Type B pancreatic cell (in vitro differentiated cells): ENCODE measurements around the gene MMP26. TPM values are rescaled to one million over a fixed set of nuclear protein-coding genes. Genes with fewer than 3 reads are reported as not detected.

ENCODE experiments used
- DNase-seq: peaks from one replicate; pipeline ENCODE4 v3.0.0; 2021; ENCODE audit warnings: mixed read lengths; ENCODE audit not compliant: unreplicated experiment; ENCODE audit errors: extremely low spot score
- H3K27ac Mint-ChIP-seq: 2 replicates; pipeline ENCODE4 v1.8.0; 2021; ENCODE audit warnings: mild to moderate bottlenecking, mixed read lengths
- H3K27me3 Mint-ChIP-seq: 2 replicates; pipeline ENCODE4 v1.8.0; 2021; ENCODE audit warnings: mixed read lengths
- H3K36me3 Mint-ChIP-seq: 2 replicates; pipeline ENCODE4 v1.8.0; 2021; ENCODE audit warnings: mixed read lengths
- H3K4me1 Mint-ChIP-seq: one replicate; pipeline ENCODE4 v1.8.0; 2021; ENCODE audit warnings: mixed read lengths; ENCODE audit not compliant: unreplicated experiment
- H3K4me3 Mint-ChIP-seq: 2 replicates; pipeline ENCODE4 v1.8.0; 2021; ENCODE audit warnings: mild to moderate bottlenecking, mixed read lengths
- H3K9me3 Mint-ChIP-seq: 2 replicates; pipeline ENCODE4 v1.8.0; 2021; ENCODE audit warnings: mixed read lengths
- CTCF ChIP-seq: fragments of 200-600 bp; sonication (generic); conservative IDR thresholded peaks from 2 replicates; pipeline ENCODE4 v1.5.0; 2021; ENCODE audit warnings: antibody characterized with exemption, mild to moderate bottlenecking
- total RNA-seq: library from RNA; stranded (reverse); gene quantifications from 2 replicates; pipeline ENCODE4 v1.2.1, GENCODE V29; 2021; ENCODE audit warnings: low replicate concordance

Gene MMP26
- total RNA-seq, 1 donor from 2014 or later = not detected

DNA sequence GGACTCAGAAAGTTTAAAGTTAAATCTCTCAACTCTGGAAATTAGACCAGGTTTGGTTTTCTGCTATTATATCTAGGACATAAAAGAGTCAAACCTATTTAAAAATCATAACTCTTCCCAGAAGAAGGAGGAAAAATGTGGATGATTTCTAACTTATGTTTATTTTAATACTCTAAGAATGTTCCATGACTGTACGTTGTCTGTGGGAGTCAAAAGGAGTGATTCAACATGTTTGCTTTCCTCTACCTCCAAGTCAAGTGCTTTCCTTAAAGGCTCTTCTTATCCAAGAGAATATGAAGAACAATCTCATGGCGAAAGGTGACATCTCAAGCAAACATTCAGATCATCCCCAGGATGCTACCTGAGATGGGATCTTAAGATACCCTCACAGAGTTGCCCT, 39.2 kb upstream of the MMP26 start:
- H3K27me3 Mint-ChIP-seq = peaks cover 2% of the 10 kb centered on the region
- H3K4me1 Mint-ChIP-seq = no peaks in the 10 kb centered on the region
- H3K27ac Mint-ChIP-seq = no peak overlapping the region
- DNase-seq = no peak
- no peak for TF ChIP-seq CTCF
- no peak overlapping the region for H3K4me3 Mint-ChIP-seq
- H3K36me3 Mint-ChIP-seq = no peaks in the 10 kb centered on the region
- H3K9me3 Mint-ChIP-seq = peaks cover 3% of the 10 kb centered on the region

GRCh38 chr11:4671741-4672140, 32.8 kb upstream of the MMP26 start:
- TF ChIP-seq CTCF = no peak
- H3K27ac Mint-ChIP-seq = no peak overlapping the region

DNA sequence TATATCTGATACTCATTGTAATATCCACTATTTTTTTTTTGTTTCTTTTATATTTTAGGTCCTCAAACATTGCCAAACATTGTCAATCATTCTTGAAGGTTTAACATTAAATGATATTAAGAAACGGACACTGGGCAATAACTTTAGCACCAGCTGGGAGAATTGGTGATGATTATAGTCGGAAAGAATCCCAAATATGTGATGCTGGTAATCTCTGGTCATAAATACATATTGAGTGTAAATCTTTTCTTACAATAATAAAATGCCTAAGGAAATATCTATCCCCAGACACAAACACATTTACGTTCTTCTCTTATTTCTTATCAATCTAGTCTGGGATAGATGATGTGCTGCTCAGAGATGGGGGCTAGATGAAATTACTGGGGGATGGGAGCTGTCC, 32.1 kb upstream of the MMP26 start:
- Mint-ChIP-seq H3K4me3 (no peak overlapping the region), H3K9me3 (peaks cover 3% of the 10 kb centered on the region), H3K27ac (no peak overlapping the region), H3K36me3 (no peaks in the 10 kb centered on the region), H3K4me1 (no peaks in the 10 kb centered on the region), H3K27me3 (no peaks in the 10 kb centered on the region)
- no peak for DNase-seq
- TF ChIP-seq CTCF = no peak

More at GRCh38 chr11:4671741-4672140, 32.8 kb upstream of the MMP26 start:
- H3K9me3 Mint-ChIP-seq = peaks cover 3% of the 10 kb centered on the region
- H3K4me3 Mint-ChIP-seq = no peak overlapping the region
- no peaks in the 10 kb centered on the region for H3K4me1 Mint-ChIP-seq
- no peaks in the 10 kb centered on the region for H3K27me3 Mint-ChIP-seq
- no peak for DNase-seq
- H3K36me3 Mint-ChIP-seq = no peaks in the 10 kb centered on the region

- no peak overlapping the region for H3K27ac Mint-ChIP-seq
- no peak for DNase-seq
- peaks cover 3% of the 10 kb centered on the region for H3K9me3 Mint-ChIP-seq
- no peaks in the 10 kb centered on the region for H3K27me3 Mint-ChIP-seq
- H3K4me1 Mint-ChIP-seq = no peaks in the 10 kb centered on the region
- H3K36me3 Mint-ChIP-seq = no peaks in the 10 kb centered on the region
- TF ChIP-seq CTCF = no peak
- H3K4me3 Mint-ChIP-seq = no peak overlapping the region
Measured at GRCh38 chr11:4673781-4674180, 30.8 kb upstream of the MMP26 start.

- Mint-ChIP-seq H3K27ac (no peak overlapping the region), H3K36me3 (no peaks in the 10 kb centered on the region), H3K4me1 (no peaks in the 10 kb centered on the region), H3K27me3 (no peaks in the 10 kb centered on the region), H3K9me3 (no peaks in the 10 kb centered on the region), H3K4me3 (no peak overlapping the region)
- DNase-seq = no peak
- TF ChIP-seq CTCF = no peak
Measured at GRCh38 chr11:4677948-4678347, 26.6 kb upstream of the MMP26 start.

DNA sequence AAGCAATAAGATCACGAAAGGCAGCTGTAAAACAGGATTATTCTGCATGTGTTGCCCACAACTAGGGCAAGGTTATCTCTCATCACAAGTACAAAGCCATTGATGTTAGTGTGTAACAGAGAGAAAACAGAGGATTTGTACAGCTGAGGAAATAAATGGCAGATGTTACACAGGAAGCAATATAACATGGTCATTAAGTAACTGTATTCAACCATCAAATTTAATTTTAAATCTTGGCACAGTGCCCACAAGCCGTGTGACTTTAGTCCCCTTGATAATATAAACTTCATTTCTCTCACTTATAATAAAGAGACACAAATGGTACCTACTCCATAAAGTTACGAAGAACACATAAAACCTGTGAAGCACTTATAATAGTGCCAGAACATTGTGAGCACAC, 24.2 kb upstream of the MMP26 start:
- Mint-ChIP-seq H3K36me3 (no peaks in the 10 kb centered on the region), H3K4me1 (no peaks in the 10 kb centered on the region), H3K9me3 (no peaks in the 10 kb centered on the region), H3K4me3 (no peak overlapping the region), H3K27me3 (no peaks in the 10 kb centered on the region), H3K27ac (no peak overlapping the region)
- DNase-seq = no peak
- TF ChIP-seq CTCF = no peak
